ENCODE data around the gene PLXNA2. TPM values are rescaled to one million over a fixed set of nuclear protein-coding genes. Genes with fewer than 3 reads are reported as not detected.

Gene PLXNA2
- total and polyA plus RNA-seq, 2 of the 8 experiments (the other 6 are each of a cell fraction or from before 2014, with no cell fraction given): 0.33 to 1.5 TPM

- TF ChIP-seq USF2 (IDR thresholded peaks at IDR 0.05; ENCODE audit: low read length): no peak
- TF ChIP-seq BCL11A (IDR thresholded peaks at IDR 0.05; ENCODE audit: low read depth in 2 of 2, low read length in 2 of 2): no peak
- TF ChIP-seq SIRT6 (IDR thresholded peaks at IDR 0.05; ENCODE audit: low read length): no peak
- TF ChIP-seq KDM4A (IDR thresholded peaks at IDR 0.05; ENCODE audit: low read depth, low read length, severe bottlenecking): no peak
- TF ChIP-seq FOSL1 (IDR thresholded peaks at IDR 0.05; ENCODE audit: insufficient read depth, low read depth, low read length): no peak
- no peak for TF ChIP-seq HDAC6 (IDR thresholded peaks at IDR 0.05; ENCODE audit: low read depth, low read length)
- TF ChIP-seq TEAD4 (IDR thresholded peaks at IDR 0.05; ENCODE audit: low read depth, low read length): no peak
These were observed 40.9 kb downstream of the PLXNA2 start (continued) for GRCh38 chr1:208203127-208203847.
